Glutamatergic neuron (in vitro differentiated cells): ENCODE data around the gene CEP290. TPM values are rescaled to one million over a fixed set of nuclear protein-coding genes. Genes with fewer than 3 reads are reported as not detected.

Experiments used
- DNase-seq: peaks from one replicate; pipeline ENCODE4 v3.0.0; 2022
- H3K27ac Mint-ChIP-seq: one replicate; pipeline ENCODE4 v1.8.0; 2020; ENCODE audit warnings: mild to moderate bottlenecking, mixed read lengths, inconsistent platforms; ENCODE audit not compliant: unreplicated experiment
- H3K27me3 Mint-ChIP-seq: one replicate; pipeline ENCODE4 v1.8.0; 2020; ENCODE audit warnings: mild to moderate bottlenecking, moderate library complexity, mixed read lengths, inconsistent platforms; ENCODE audit not compliant: unreplicated experiment
- H3K36me3 Mint-ChIP-seq: one replicate; pipeline ENCODE4 v1.8.0; 2020; ENCODE audit warnings: mild to moderate bottlenecking, mixed read lengths, inconsistent platforms; ENCODE audit not compliant: unreplicated experiment
- H3K4me1 Mint-ChIP-seq: one replicate; pipeline ENCODE4 v1.8.0; 2020; ENCODE audit warnings: mild to moderate bottlenecking, low read depth, mixed read lengths, inconsistent platforms; ENCODE audit not compliant: unreplicated experiment
- H3K4me3 Mint-ChIP-seq: one replicate; pipeline ENCODE4 v1.8.0; 2020; ENCODE audit warnings: mild to moderate bottlenecking, mixed read lengths, inconsistent platforms; ENCODE audit not compliant: unreplicated experiment
- H3K9me3 Mint-ChIP-seq: one replicate; pipeline ENCODE4 v1.8.0; 2020; ENCODE audit warnings: mild to moderate bottlenecking, moderate library complexity, mixed read lengths, inconsistent platforms; ENCODE audit not compliant: unreplicated experiment
- total RNA-seq: library from RNA; stranded (reverse); fragmentation: NEBNext Ultra II Directional; extraction: Animal tissue kit (Norgen Biotek cat#: 25700); gene quantifications from one replicate; pipeline ENCODE4 v1.2.1, GENCODE V29; 2021; ENCODE audit not compliant: unreplicated experiment
- TF ChIP-seq, protein P1 (sequence below): fragments of 200-600 bp; sonication (generic); IDR thresholded peaks from one replicate; pipeline ENCODE4 v1.5.0; 2021; ENCODE audit not compliant: partially characterized antibody, unreplicated experiment

CEP290 gene
- total RNA-seq, 1 donor from 2014 or later, result 24.1 TPM

DNA sequence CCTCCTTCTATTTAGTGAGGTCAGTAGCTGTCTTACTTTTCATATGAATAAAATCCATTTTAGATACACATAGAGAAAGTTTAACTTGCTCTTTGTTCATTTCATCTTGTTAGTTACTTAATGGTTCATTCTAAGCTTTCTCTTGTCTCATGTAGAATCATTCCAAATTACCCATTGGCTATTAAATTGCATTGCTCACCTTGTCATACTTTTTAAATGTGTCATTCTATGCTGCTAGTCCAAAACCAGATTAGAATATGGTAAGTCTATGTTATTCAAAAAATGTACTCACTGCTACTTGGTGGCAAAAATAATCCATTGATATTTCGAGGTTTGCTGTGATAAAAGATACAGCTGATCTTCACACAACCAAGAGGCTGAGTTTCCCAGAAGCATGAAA is 115.7 kb downstream of the CEP290 start:
- Mint-ChIP-seq H3K4me1 (no peaks in the 10 kb centered on the region), H3K36me3 (no peaks in the 10 kb centered on the region), H3K4me3 (no peak overlapping the region), H3K27ac (no peak overlapping the region), H3K27me3 (no peaks in the 10 kb centered on the region), H3K9me3 (peaks cover 1% of the 10 kb centered on the region)
- DNase-seq, result no peak
- TF ChIP-seq, protein P1, sequence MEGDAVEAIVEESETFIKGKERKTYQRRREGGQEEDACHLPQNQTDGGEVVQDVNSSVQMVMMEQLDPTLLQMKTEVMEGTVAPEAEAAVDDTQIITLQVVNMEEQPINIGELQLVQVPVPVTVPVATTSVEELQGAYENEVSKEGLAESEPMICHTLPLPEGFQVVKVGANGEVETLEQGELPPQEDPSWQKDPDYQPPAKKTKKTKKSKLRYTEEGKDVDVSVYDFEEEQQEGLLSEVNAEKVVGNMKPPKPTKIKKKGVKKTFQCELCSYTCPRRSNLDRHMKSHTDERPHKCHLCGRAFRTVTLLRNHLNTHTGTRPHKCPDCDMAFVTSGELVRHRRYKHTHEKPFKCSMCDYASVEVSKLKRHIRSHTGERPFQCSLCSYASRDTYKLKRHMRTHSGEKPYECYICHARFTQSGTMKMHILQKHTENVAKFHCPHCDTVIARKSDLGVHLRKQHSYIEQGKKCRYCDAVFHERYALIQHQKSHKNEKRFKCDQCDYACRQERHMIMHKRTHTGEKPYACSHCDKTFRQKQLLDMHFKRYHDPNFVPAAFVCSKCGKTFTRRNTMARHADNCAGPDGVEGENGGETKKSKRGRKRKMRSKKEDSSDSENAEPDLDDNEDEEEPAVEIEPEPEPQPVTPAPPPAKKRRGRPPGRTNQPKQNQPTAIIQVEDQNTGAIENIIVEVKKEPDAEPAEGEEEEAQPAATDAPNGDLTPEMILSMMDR, result no peak

DNA sequence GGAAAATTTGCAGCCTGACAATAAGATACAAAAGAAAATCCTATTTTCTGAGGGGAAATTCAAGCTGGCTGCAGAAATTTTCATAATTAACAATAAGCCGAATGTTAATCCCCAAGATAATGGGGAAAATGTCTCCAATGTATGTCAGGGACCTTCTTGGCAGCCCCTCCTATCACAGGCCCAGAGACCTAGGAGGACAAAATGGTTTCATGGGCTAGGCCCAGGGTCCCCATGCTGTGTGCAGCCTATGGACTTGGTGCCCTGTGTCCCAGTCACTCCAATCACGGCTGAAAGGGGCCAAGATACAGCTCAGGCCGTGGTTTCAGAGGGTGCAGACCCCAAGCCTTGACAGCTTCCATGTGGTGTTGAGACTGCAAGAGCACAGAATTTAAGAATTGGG is 123.9 kb downstream of the CEP290 start:
- Mint-ChIP-seq H3K36me3 (peaks cover 7% of the 10 kb centered on the region), H3K9me3 (peaks cover 8% of the 10 kb centered on the region), H3K4me3 (no peak overlapping the region), H3K4me1 (no peaks in the 10 kb centered on the region), H3K27ac (no peak overlapping the region), H3K27me3 (no peaks in the 10 kb centered on the region)
- DNase-seq, result no peak
- TF ChIP-seq, protein P1, result no peak

DNA sequence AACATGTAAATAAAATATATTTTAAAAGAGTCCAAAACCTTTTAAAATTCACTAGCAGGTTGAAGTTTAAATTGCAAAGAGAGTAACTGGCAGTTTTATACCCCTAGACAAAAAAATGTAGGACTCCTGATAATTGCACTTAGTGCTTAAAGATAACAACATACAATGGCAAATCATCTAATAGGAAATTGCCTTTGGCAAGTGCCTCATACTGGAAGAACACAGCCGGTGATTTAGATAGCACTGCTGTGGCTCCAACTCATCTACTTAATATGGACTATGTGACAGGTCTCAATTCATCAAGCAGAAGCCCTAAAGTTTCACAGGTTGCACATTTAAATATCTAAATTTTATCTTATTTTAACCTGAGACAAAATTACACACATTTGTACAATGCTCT is 126.1 kb downstream of the CEP290 start:
- H3K27ac Mint-ChIP-seq, result no peak overlapping the region
- H3K27me3 Mint-ChIP-seq, result no peaks in the 10 kb centered on the region
- H3K4me1 Mint-ChIP-seq, result no peaks in the 10 kb centered on the region
- no peak overlapping the region for H3K4me3 Mint-ChIP-seq
- TF ChIP-seq, protein P1, result no peak
- peaks cover 8% of the 10 kb centered on the region for H3K9me3 Mint-ChIP-seq
- no peak for DNase-seq
- H3K36me3 Mint-ChIP-seq, result peaks cover 7% of the 10 kb centered on the region

DNA sequence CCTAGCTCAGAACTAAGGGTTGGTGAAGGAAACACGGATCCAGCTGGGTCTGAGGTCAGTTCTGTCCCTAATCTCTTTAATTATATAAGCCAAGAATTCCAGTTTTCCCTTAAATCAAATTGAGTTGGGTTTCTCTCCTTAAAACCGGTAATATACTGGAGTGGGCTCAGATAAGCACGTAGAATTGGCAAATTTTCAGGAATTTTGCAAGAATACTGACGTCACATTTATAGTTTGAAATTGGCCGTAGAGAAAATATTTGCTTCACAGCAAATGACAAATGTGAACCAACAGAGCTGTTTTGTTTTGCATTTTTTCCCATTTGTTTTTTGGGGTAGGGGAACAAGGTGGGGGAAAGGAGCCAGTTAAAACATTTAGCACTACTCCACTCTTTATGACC is 130.1 kb downstream of the CEP290 start:
- DNase-seq, result no peak
- H3K4me1 Mint-ChIP-seq, result no peaks in the 10 kb centered on the region
- TF ChIP-seq, protein P1, result no peak
- no peaks in the 10 kb centered on the region for H3K36me3 Mint-ChIP-seq
- no peaks in the 10 kb centered on the region for H3K27me3 Mint-ChIP-seq
- no peaks in the 10 kb centered on the region for H3K9me3 Mint-ChIP-seq
- H3K27ac Mint-ChIP-seq, result no peak overlapping the region
- H3K4me3 Mint-ChIP-seq, result no peak overlapping the region

DNA sequence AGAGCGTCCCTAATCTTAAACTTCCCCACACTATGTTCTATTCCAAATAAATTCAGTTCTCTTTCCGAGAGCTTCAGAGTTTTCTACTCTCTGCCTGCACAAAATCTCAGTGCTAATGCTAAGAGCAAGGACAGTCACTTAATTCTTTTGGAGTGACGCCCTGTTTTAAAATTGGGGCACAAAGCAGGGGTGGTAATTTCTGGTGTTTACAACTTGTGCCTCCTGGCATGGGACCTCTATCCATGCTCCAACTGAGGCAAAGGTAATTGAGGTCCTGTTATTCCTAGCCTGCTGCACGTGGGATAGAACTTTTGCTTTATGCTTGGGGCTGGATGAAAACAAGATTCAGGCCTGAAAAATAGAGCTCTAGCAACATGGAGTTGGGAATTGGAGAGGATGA is 135.5 kb downstream of the CEP290 start:
- Mint-ChIP-seq H3K4me1 (no peaks in the 10 kb centered on the region), H3K9me3 (no peaks in the 10 kb centered on the region), H3K27ac (no peak overlapping the region), H3K36me3 (no peaks in the 10 kb centered on the region), H3K4me3 (no peak overlapping the region), H3K27me3 (peaks cover 2% of the 10 kb centered on the region)
- TF ChIP-seq, protein P1, result no peak
- no peak for DNase-seq
